Neutrophil (primary cell): ENCODE measurements around the gene LRRC36.

Experiments used
- H3K27ac ChIP-seq: fragments of 200-600 bp; sonication (generic); 2 replicates; pipeline ENCODE4 v1.5.1; 2016; ENCODE audit warnings: mild to moderate bottlenecking, moderate library complexity
- H3K27me3 ChIP-seq: fragments of 200-600 bp; sonication (generic); 2 replicates; pipeline ENCODE4 v1.6.0; 2016; ENCODE audit warnings: mild to moderate bottlenecking
- H3K36me3 ChIP-seq: fragments of 200-600 bp; sonication (generic); 2 replicates; pipeline ENCODE4 v1.5.1; 2017
- H3K4me1 ChIP-seq, 2 experiments: fragments of 200-600 bp in 1 of 2; sonication (generic) in 1 of 2; 1 replicate in 1 of 2; 2 replicates in 1 of 2; pipeline versions ENCODE4 v1.5.1 to v1.6.1; 2013 to 2016; ENCODE audit warnings: low read depth in 1 of 2, low read length in 1 of 2, mild to moderate bottlenecking in 1 of 2, moderate library complexity in 1 of 2; ENCODE audit not compliant: control insufficient read depth in 1 of 2, insufficient read depth in 1 of 2
- H3K4me3 ChIP-seq, 2 experiments: fragments of 200-600 bp in 1 of 2; sonication (generic) in 1 of 2; 1 replicate in 1 of 2; 2 replicates in 1 of 2; pipeline ENCODE4 v1.5.1; 2013 to 2016; ENCODE audit warnings: low read depth in 1 of 2, low read length in 1 of 2, mild to moderate bottlenecking in 1 of 2, moderate library complexity in 1 of 2
- H3K9me3 ChIP-seq: fragments of 200-600 bp; sonication (generic); 2 replicates; pipeline ENCODE4 v1.5.1; 2016
- TF ChIP-seq, protein P1 (sequence below): fragments of 200-600 bp; sonication (generic); IDR thresholded peaks from 2 replicates; pipeline ENCODE4 v1.5.1; 2016; ENCODE audit warnings: antibody characterized with exemption

The LRRC36 gene

GRCh38 chr16:67283039-67283825 lies 43.4 kb upstream of the LRRC36 start:
- Histone ChIP-seq H3K27ac (no peak overlapping the region), H3K4me3 (no peak overlapping the region)

GRCh38 chr16:67283826-67284555 lies 42.6 kb upstream of the LRRC36 start:
- TF ChIP-seq, protein P1, sequence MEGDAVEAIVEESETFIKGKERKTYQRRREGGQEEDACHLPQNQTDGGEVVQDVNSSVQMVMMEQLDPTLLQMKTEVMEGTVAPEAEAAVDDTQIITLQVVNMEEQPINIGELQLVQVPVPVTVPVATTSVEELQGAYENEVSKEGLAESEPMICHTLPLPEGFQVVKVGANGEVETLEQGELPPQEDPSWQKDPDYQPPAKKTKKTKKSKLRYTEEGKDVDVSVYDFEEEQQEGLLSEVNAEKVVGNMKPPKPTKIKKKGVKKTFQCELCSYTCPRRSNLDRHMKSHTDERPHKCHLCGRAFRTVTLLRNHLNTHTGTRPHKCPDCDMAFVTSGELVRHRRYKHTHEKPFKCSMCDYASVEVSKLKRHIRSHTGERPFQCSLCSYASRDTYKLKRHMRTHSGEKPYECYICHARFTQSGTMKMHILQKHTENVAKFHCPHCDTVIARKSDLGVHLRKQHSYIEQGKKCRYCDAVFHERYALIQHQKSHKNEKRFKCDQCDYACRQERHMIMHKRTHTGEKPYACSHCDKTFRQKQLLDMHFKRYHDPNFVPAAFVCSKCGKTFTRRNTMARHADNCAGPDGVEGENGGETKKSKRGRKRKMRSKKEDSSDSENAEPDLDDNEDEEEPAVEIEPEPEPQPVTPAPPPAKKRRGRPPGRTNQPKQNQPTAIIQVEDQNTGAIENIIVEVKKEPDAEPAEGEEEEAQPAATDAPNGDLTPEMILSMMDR, result no peak
- Histone ChIP-seq H3K36me3 (no peaks in the 10 kb centered on the region), H3K27me3 (no peaks in the 10 kb centered on the region), H3K4me1 (peaks cover 5 to 7% of the 10 kb centered on the region in 2 experiments), H3K9me3 (no peaks in the 10 kb centered on the region), H3K27ac (no peak overlapping the region), H3K4me3 (no peak overlapping the region)

More at GRCh38 chr16:67283039-67283825, 43.4 kb upstream of the LRRC36 start:
- H3K4me1 ChIP-seq, result peaks cover 10 to 14% of the 10 kb centered on the region in 2 experiments
- H3K27me3 ChIP-seq, result peaks cover 7% of the 10 kb centered on the region
- TF ChIP-seq, protein P1, result no peak
- no peaks in the 10 kb centered on the region for H3K9me3 ChIP-seq
- no peaks in the 10 kb centered on the region for H3K36me3 ChIP-seq

- no peak overlapping the region for H3K27ac ChIP-seq
- H3K9me3 ChIP-seq, result no peaks in the 10 kb centered on the region
- H3K4me1 ChIP-seq, result no peaks in the 10 kb centered on the region
- no peaks in the 10 kb centered on the region for H3K27me3 ChIP-seq
- H3K4me3 ChIP-seq, result no peak overlapping the region
- H3K36me3 ChIP-seq, result no peaks in the 10 kb centered on the region
- TF ChIP-seq, protein P1, result no peak
These were observed 41.6 kb upstream of the LRRC36 start for GRCh38 chr16:67284699-67285646.

- H3K4me1 ChIP-seq, result no peaks in the 10 kb centered on the region
- no peak overlapping the region for H3K4me3 ChIP-seq
- no peaks in the 10 kb centered on the region for H3K27me3 ChIP-seq
- H3K27ac ChIP-seq, result no peak overlapping the region
- no peaks in the 10 kb centered on the region for H3K9me3 ChIP-seq
- H3K36me3 ChIP-seq, result no peaks in the 10 kb centered on the region
- TF ChIP-seq, protein P1, result no peak
These were observed 40.0 kb upstream of the LRRC36 start for GRCh38 chr16:67286441-67287235.
